GM12872 (cell line): ENCODE measurements around the gene AUP1.

ENCODE experiments used
- TF ChIP-seq, protein P1 (sequence below): IDR thresholded peaks from 3 replicates; pipeline ENCODE4 v1.5.1; 2011; ENCODE audit warnings: low read depth, mild to moderate bottlenecking, low read length, moderate library complexity; ENCODE audit not compliant: insufficient read depth

AUP1 gene

DNA sequence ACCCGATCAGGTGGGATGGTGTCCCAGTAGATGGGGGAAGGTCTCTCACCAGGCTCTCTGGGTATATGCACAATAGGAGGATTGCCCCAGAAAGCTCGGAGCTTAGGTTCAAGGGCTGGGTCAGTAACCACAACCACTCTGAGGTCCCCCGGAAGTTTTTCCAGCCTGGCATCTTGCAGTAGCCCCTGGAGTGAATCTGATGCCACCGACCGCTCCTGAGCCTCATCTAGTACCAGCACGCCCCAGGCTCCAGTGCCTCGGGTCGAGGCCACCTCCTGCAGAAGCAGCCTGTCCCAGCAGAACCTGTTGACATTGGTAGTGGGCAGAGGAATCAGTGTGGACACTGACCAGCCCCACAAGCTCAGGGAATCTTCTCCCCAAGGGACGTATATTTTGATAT is 5.5 kb downstream of the AUP1 start:
- TF ChIP-seq, protein P1, sequence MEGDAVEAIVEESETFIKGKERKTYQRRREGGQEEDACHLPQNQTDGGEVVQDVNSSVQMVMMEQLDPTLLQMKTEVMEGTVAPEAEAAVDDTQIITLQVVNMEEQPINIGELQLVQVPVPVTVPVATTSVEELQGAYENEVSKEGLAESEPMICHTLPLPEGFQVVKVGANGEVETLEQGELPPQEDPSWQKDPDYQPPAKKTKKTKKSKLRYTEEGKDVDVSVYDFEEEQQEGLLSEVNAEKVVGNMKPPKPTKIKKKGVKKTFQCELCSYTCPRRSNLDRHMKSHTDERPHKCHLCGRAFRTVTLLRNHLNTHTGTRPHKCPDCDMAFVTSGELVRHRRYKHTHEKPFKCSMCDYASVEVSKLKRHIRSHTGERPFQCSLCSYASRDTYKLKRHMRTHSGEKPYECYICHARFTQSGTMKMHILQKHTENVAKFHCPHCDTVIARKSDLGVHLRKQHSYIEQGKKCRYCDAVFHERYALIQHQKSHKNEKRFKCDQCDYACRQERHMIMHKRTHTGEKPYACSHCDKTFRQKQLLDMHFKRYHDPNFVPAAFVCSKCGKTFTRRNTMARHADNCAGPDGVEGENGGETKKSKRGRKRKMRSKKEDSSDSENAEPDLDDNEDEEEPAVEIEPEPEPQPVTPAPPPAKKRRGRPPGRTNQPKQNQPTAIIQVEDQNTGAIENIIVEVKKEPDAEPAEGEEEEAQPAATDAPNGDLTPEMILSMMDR, result no peak

GRCh38 chr2:74522516-74522915 is 7.0 kb downstream of the AUP1 start:
- TF ChIP-seq, protein P1, result no peak

DNA sequence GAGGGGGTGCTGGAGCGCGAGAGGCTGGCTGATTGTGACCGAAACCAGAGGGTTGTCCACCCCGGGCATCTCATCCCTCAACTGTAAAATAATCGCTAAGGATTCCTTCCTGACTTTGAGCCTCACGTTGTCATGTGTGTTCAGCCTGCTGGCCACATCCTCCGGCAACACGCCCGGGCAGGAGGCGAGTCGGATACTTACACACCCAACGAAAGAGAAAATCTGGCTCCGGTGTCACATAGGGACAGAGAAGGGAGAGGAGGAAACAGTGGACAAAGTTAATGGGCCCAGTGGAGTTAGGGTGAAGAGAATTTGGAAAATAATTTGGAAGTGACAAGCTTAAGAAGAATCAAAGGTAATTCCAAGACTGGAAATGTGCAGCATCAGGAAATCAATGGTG is 12.9 kb downstream of the AUP1 start:
- TF ChIP-seq, protein P1, result no peak

DNA sequence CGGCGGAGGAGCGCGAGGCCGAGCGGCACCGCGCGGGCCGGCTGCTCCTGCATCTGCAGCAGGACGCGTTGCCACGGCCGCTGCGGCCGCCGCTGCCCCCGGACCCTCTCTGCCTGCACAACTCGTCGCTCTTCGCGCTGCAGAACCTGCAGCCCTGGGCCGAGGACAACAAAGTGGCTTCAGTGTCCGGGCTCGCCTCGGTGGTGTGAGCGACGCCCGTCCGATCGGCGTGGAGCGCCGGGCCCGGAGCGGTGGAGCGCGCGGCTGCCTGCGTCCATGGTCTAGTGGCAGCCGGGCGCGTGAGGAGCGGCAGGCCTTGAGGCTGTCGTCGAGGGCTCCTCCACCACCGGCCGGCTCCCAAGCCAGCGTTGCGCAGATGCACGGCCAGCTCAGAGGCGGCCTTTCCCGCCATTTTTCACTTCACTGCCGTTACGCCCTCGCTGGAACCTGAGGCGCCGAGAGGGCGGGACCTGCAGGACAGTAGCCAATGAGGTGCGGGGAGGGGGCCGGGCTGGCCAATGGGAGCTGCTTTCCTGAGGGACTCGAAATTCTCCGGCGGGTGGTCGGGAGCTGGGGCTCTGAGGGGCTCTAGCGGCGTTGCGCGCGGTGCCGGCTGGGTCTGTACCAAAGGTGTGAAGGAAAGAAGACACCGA is 13.4 kb downstream of the AUP1 start:
- TF ChIP-seq, protein P1, result no peak

- TF ChIP-seq, protein P1, result no peak
Measured at GRCh38 chr2:74515271-74515980, 14.1 kb downstream of the AUP1 start.

DNA sequence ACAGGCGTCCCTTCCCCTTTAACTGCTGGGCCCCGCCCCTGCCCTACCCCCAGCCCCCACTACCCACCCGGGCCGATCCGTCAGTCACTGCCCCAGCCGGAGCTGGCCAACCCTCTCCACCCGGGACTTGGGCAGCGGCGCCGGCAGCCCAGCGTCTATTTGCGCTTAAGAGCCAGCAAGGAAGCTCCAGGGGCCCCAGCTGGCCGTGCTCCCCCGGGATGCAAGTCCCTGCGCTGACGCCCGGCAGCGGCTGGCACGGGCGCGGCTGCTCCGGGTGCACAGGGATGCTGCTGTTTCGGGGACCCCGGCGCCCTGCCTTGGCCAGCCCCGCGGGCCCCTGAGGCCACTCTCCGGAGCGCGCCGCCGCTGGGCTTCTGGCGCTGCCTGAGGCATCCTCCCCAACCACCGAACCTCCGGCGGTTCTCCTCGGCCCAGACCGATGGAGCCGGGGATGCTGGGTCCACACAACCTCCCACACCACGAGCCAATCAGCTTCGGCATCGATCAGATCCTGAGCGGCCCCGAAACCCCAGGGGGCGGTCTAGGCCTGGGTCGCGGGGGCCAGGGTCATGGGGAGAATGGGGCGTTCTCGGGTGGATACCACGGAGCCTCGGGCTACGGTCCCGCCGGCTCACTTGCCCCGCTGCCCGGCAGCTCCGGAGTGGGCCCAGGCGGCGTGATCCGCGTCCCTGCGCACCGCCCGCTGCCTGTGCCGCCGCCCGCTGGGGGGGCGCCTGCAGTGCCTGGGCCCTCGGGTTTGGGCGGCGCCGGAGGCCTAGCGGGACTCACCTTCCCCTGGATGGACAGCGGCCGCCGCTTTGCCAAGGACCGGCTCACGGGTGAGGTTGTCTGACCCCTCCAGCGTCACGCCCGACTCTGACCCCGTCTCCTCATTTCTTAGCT is 14.9 kb downstream of the AUP1 start, which contains the start of gene TLX2:
TSS of gene TLX2 (plus strand) at position 83 of the 903 bp plus-strand sequence. CDS start at position 440, 357 bp downstream.
- TF ChIP-seq, protein P1, result no peak
